Endodermal cell (in vitro differentiated cells): ENCODE data around the gene PTPN21. TPM values are rescaled to one million over a fixed set of nuclear protein-coding genes. Genes with fewer than 3 reads are reported as not detected.

Experiments used
- DNase-seq: peaks from one replicate; pipeline ENCODE4 v3.0.0-alpha.2; 2017
- H3K27ac ChIP-seq: 2 replicates; pipeline ENCODE4 v1.5.1; 2013; ENCODE audit warnings: mild to moderate bottlenecking, low read depth, low read length, moderate library complexity
- H3K27me3 ChIP-seq: 2 replicates; pipeline ENCODE4 v1.6.1; 2013; ENCODE audit warnings: mild to moderate bottlenecking, low read length, moderate library complexity; ENCODE audit not compliant: insufficient read depth, control insufficient read depth, poor library complexity, severe bottlenecking
- H3K36me3 ChIP-seq: 2 replicates; pipeline ENCODE4 v1.7.0; 2013; ENCODE audit warnings: mild to moderate bottlenecking, low read length, moderate library complexity; ENCODE audit not compliant: control insufficient read depth, insufficient read depth
- H3K4me1 ChIP-seq: one replicate; pipeline ENCODE4 v1.7.0; 2013; ENCODE audit warnings: low read length; ENCODE audit not compliant: control insufficient read depth, insufficient read depth
- H3K4me3 ChIP-seq: 2 replicates; pipeline ENCODE4 v1.5.1; 2013; ENCODE audit warnings: mild to moderate bottlenecking, low read length, moderate library complexity
- H3K9ac ChIP-seq: 2 replicates; pipeline ENCODE4 v1.6.1; 2013; ENCODE audit warnings: mild to moderate bottlenecking, low read length, moderate library complexity; ENCODE audit not compliant: poor library complexity, severe bottlenecking; ENCODE audit errors: extremely low read depth
- H3K9me3 ChIP-seq: 2 replicates; pipeline ENCODE4 v1.6.1; 2013; ENCODE audit warnings: mild to moderate bottlenecking, low read length, moderate library complexity; ENCODE audit not compliant: control insufficient read depth
- H3K27ac Mint-ChIP-seq: 2 replicates; pipeline ENCODE4 v1.8.0; 2020; ENCODE audit warnings: mixed read lengths
- H3K27me3 Mint-ChIP-seq: 2 replicates; pipeline ENCODE4 v1.8.0; 2021; ENCODE audit warnings: mild to moderate bottlenecking, mixed read lengths; ENCODE audit not compliant: insufficient read depth
- H3K36me3 Mint-ChIP-seq: 2 replicates; pipeline ENCODE4 v1.8.0; 2020; ENCODE audit warnings: low read depth, mixed read lengths
- H3K4me1 Mint-ChIP-seq: 2 replicates; pipeline ENCODE4 v1.8.0; 2020; ENCODE audit warnings: mixed read lengths
- H3K4me3 Mint-ChIP-seq: 2 replicates; pipeline ENCODE4 v1.8.0; 2020; ENCODE audit warnings: mild to moderate bottlenecking, moderate library complexity, mixed read lengths
- H3K9me3 Mint-ChIP-seq: 2 replicates; pipeline ENCODE4 v1.8.0; 2020; ENCODE audit warnings: mild to moderate bottlenecking, mixed read lengths
- WGBS, 2 experiments: methylation state at CpG; one replicate each; pipeline versions ENCODE4 v1.1.5 to v1.1.7; 2013; ENCODE audit warnings: missing lambda C conversion rate in 2 of 2, mixed read lengths in 1 of 2; ENCODE audit not compliant: insufficient coverage in 1 of 2, insufficient read length in 1 of 2; 5-methylcytosine and 5-hydroxymethylcytosine counted together
- total RNA-seq, 2 donors: library from RNA; stranded (reverse); fragmentation: NEBNext Ultra II Directional in 1 of 2; extraction: Animal tissue kit (Norgen Biotek cat#: 25700) in 1 of 2; gene quantifications; 2 replicates in 1 of 2; 3 replicates in 1 of 2; pipeline ENCODE4 v1.2.1, GENCODE V29; 2021
- TF ChIP-seq, protein P1 (sequence below): fragments of 200-600 bp; sonication (generic); conservative IDR thresholded peaks from 2 replicates; pipeline ENCODE4 v1.5.0; 2021; ENCODE audit warnings: antibody characterized with exemption, mild to moderate bottlenecking

PTPN21 gene
- total RNA-seq, 2 donors from 2014 or later: 23.8 to 45.5 TPM

DNA sequence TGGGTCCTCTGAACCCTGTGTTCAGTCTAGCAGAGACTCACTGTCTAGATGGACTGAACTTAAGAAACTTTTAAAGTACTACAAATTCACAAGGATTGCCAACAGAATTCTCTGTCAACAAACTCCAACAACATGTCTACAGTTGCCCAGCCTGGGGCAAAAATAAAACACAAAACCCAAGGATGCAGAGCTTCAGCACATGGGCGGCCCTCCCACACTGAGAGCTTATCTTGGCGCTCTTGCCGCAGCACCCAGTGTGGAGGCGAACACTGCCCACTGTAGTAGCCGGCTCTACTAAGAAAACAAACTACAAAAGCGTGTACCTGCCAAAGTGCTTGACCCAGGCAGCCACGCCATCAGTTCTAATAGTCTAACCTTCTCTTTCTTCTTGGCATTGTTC is 66.7 kb downstream of the PTPN21 start:
- Mint-ChIP-seq H3K36me3 (peaks cover 26% of the 10 kb centered on the region), H3K27me3 (no peaks in the 10 kb centered on the region), H3K4me1 (peaks cover 4% of the 10 kb centered on the region), H3K9me3 (no peaks in the 10 kb centered on the region), H3K27ac (no peak overlapping the region), H3K4me3 (no peak overlapping the region)
- H3K27ac ChIP-seq: no peak overlapping the region
- no peaks in the 10 kb centered on the region for H3K9me3 ChIP-seq
- H3K4me3 ChIP-seq: no peak overlapping the region
- H3K36me3 ChIP-seq: peaks cover 72% of the 10 kb centered on the region
- TF ChIP-seq, protein P1, sequence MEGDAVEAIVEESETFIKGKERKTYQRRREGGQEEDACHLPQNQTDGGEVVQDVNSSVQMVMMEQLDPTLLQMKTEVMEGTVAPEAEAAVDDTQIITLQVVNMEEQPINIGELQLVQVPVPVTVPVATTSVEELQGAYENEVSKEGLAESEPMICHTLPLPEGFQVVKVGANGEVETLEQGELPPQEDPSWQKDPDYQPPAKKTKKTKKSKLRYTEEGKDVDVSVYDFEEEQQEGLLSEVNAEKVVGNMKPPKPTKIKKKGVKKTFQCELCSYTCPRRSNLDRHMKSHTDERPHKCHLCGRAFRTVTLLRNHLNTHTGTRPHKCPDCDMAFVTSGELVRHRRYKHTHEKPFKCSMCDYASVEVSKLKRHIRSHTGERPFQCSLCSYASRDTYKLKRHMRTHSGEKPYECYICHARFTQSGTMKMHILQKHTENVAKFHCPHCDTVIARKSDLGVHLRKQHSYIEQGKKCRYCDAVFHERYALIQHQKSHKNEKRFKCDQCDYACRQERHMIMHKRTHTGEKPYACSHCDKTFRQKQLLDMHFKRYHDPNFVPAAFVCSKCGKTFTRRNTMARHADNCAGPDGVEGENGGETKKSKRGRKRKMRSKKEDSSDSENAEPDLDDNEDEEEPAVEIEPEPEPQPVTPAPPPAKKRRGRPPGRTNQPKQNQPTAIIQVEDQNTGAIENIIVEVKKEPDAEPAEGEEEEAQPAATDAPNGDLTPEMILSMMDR: no peak
- no peak overlapping the region for H3K9ac ChIP-seq
- DNase-seq: no peak
- H3K27me3 ChIP-seq: no peaks in the 10 kb centered on the region
- H3K4me1 ChIP-seq: no peaks in the 10 kb centered on the region
- 94 to 100% methylated on average over 7 of the region's 7 CpGs for WGBS, 2 experiments

DNA sequence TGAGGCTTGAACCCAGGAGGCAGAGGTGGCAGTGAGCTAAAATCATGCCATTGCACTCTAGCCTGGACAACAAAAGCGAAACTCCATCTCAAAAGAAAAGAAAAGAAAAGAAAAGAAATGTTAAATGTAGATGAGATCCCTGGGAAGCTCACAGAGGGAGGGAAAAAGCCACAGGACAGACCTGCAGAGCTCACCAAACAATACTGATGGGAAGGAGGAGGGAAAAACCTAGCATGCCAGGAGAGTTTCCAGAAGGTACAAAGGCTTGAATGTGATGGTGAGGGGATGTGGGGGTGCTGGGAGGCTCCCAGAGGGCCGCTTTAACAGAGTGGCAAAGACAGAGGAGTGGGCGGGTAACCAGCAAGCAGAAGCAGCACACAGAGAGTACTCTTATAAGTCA is 72.3 kb downstream of the PTPN21 start:
- Histone ChIP-seq H3K27me3 (no peaks in the 10 kb centered on the region), H3K9me3 (no peaks in the 10 kb centered on the region), H3K4me3 (no peak overlapping the region), H3K36me3 (peaks cover 73% of the 10 kb centered on the region), H3K4me1 (no peaks in the 10 kb centered on the region), H3K27ac (no peak overlapping the region), H3K9ac (no peak overlapping the region)
- H3K9me3 Mint-ChIP-seq: no peaks in the 10 kb centered on the region
- no peak overlapping the region for H3K27ac Mint-ChIP-seq
- no peaks in the 10 kb centered on the region for H3K27me3 Mint-ChIP-seq
- H3K4me1 Mint-ChIP-seq: no peaks in the 10 kb centered on the region
- no peak overlapping the region for H3K4me3 Mint-ChIP-seq
- 80 to 88% methylated on average over 1 to 3 of the region's 3 CpGs for WGBS, 2 experiments
- no peak for DNase-seq
- TF ChIP-seq, protein P1: no peak
- H3K36me3 Mint-ChIP-seq: peaks cover 54% of the 10 kb centered on the region

DNA sequence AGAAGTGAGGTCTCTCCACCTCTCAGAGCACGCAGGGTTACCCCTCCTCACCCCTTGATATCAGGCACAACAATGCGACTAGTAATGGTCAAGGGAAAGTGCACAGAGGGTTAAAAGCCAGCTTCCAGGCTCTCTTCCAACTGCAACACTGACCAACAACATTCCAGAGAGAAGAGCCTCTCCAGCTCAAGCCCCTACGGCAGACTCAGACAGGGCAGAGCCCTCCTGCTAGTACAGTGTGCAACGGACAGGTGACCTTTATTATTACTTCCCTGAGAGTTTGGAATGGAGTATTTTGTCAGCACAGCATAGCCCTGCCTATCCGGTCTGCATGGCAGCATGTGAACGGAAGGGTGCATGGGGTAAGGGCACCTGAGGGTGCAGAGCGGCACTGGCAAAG is 73.0 kb downstream of the PTPN21 start:
- no peak for DNase-seq
- Mint-ChIP-seq H3K27ac (no peak overlapping the region), H3K4me3 (no peak overlapping the region), H3K4me1 (no peaks in the 10 kb centered on the region), H3K27me3 (no peaks in the 10 kb centered on the region), H3K36me3 (peaks cover 60% of the 10 kb centered on the region), H3K9me3 (no peaks in the 10 kb centered on the region)
- Histone ChIP-seq H3K27me3 (no peaks in the 10 kb centered on the region), H3K27ac (no peak overlapping the region), H3K4me3 (no peak overlapping the region), H3K4me1 (no peaks in the 10 kb centered on the region), H3K36me3 (peaks cover 80% of the 10 kb centered on the region), H3K9me3 (no peaks in the 10 kb centered on the region), H3K9ac (no peak overlapping the region)
- 93 to 100% methylated on average over 4 to 7 of the region's 7 CpGs for WGBS, 2 experiments
- TF ChIP-seq, protein P1: no peak
